Measurements from ENCODE around the gene MGRN1.
A peak's percentile ranks its signal among the peaks of the same experiment; 100 is the strongest.

The MGRN1 gene

DNA sequence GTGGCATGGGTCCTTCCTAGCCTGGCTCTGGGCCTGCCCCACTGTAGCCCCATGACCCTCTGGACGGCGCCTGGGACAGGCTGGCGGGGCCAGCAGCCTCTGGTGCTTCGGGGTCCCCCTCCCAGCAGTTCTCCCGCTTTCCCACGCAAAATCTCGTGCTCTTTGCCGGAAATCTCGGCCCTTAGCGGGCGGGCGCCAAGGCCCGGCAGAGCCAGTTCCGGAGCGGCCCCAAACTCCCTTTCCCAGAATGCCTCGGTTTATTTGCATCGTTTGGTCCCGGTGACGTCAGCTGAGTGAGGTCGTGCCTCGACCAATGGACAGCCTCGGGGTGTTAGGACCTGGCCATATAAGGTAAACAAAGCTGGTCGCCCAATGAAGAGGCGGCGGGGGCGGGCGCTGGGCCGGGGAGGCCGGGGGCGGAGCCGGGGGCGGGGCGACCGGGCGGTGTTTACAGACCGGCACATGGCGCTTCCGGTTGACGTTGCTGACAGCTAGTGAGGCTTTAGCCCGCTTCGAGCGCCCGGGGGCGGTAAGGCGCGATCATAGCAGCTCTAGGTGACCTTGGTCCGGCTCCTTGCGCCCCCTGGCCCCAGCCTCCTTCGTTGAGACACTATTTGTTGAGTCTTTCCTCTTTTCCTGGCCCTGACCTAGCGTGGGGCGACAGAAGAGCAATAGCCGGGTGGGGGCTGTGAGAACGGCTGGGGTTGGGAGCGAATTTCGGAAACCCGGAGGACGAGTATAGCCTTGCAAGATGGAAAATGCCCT is 8.4 kb upstream of the MGRN1 start (continued):
- TF ChIP-seq ZBTB21 (tag by site-specific recombination; IDR thresholded peaks at IDR 0.05) (peak; percentile 75; the same call in 1 of the 2 replicates), ZBTB20 (tag by site-specific recombination; IDR thresholded peaks at IDR 0.05) (peak; percentile 91), ZXDB (tag by site-specific recombination; IDR thresholded peaks at IDR 0.05) (peak; percentile 75), ZNF610 (tag by site-specific recombination; IDR thresholded peaks at IDR 0.05; ENCODE audit: borderline replicate concordance) (peak; percentile 45; the same call in 1 of the 2 replicates), ZNF660 (tag by site-specific recombination; IDR thresholded peaks at IDR 0.05) (peak; percentile 79; the same call in 1 of the 2 replicates)

GRCh38 chr16:4617880-4618279 is 6.7 kb upstream of the MGRN1 start:
- Histone ChIP-seq H3K4me1 (ENCODE audit: control insufficient read depth, insufficient read depth, low read length) (no peaks in the 10 kb centered on the region; the same call in 1 of the 2 replicates), H3K27ac (ENCODE audit: extremely low read depth, low read depth, low read length) (no peak overlapping the region), H3K4me3 (ENCODE audit: low read depth, low read length) (no peak overlapping the region), H3K9me3 (ENCODE audit: control insufficient read depth, insufficient read depth, low read depth, low read length) (no peaks in the 10 kb centered on the region), H3K36me3 (ENCODE audit: control insufficient read depth in 2 of 2, insufficient read depth in 1 of 2, low read length in 2 of 2) (no peaks in the 10 kb centered on the region)
- TF ChIP-seq ZNF514 (tag by site-specific recombination; IDR thresholded peaks at IDR 0.05) (no peak), ZNF530 (tag by site-specific recombination; IDR thresholded peaks at IDR 0.05; ENCODE audit: low read depth) (no peak), ZNF398 (tag by site-specific recombination; IDR thresholded peaks at IDR 0.05) (peak; percentile 50; the same call in 1 of the 2 replicates), ZNF214 (tag by site-specific recombination; IDR thresholded peaks at IDR 0.05; ENCODE audit: borderline replicate concordance) (no peak), ZNF48 (tag by site-specific recombination; IDR thresholded peaks at IDR 0.05) (no peak), IKZF3 (tag by site-specific recombination; IDR thresholded peaks at IDR 0.05) (0 out of 2 replicates have a peak, but pooled peaks have one; percentile 11), ZNF112 (tag by site-specific recombination; IDR thresholded peaks at IDR 0.05) (no peak), ZNF311 (tag by site-specific recombination; IDR thresholded peaks at IDR 0.05; ENCODE audit: borderline replicate concordance) (no peak), ZBTB48 (tag by site-specific recombination; IDR thresholded peaks at IDR 0.05) (0 out of 2 replicates have a peak, but pooled peaks have one; percentile 69), SCRT2 (tag by site-specific recombination; IDR thresholded peaks at IDR 0.05) (no peak), ZSCAN4 (tag by site-specific recombination; IDR thresholded peaks at IDR 0.05) (no peak)
- TF ChIP-seq, protein P1, sequence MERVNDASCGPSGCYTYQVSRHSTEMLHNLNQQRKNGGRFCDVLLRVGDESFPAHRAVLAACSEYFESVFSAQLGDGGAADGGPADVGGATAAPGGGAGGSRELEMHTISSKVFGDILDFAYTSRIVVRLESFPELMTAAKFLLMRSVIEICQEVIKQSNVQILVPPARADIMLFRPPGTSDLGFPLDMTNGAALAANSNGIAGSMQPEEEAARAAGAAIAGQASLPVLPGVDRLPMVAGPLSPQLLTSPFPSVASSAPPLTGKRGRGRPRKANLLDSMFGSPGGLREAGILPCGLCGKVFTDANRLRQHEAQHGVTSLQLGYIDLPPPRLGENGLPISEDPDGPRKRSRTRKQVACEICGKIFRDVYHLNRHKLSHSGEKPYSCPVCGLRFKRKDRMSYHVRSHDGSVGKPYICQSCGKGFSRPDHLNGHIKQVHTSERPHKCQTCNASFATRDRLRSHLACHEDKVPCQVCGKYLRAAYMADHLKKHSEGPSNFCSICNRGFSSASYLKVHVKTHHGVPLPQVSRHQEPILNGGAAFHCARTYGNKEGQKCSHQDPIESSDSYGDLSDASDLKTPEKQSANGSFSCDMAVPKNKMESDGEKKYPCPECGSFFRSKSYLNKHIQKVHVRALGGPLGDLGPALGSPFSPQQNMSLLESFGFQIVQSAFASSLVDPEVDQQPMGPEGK (tag by site-specific recombination; IDR thresholded peaks at IDR 0.05): no peak
- CTCF ChIA-PET: no interaction called here
- POLR2A ChIA-PET: interaction anchor here (0.5 to 0.9 kb wide), 2 partner anchors 16 to 1483 kb away, joined by 3 read pairs; partner anchors contain the start of gene ZNF213
